ENCODE data around the gene DEK. TPM values are rescaled to one million over a fixed set of nuclear protein-coding genes. Genes with fewer than 3 reads are reported as not detected.

Gene DEK, protein sequence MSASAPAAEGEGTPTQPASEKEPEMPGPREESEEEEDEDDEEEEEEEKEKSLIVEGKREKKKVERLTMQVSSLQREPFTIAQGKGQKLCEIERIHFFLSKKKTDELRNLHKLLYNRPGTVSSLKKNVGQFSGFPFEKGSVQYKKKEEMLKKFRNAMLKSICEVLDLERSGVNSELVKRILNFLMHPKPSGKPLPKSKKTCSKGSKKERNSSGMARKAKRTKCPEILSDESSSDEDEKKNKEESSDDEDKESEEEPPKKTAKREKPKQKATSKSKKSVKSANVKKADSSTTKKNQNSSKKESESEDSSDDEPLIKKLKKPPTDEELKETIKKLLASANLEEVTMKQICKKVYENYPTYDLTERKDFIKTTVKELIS
- 13.7 and 22.2 TPM in 2 replicates for polyA plus RNA-seq

DNA sequence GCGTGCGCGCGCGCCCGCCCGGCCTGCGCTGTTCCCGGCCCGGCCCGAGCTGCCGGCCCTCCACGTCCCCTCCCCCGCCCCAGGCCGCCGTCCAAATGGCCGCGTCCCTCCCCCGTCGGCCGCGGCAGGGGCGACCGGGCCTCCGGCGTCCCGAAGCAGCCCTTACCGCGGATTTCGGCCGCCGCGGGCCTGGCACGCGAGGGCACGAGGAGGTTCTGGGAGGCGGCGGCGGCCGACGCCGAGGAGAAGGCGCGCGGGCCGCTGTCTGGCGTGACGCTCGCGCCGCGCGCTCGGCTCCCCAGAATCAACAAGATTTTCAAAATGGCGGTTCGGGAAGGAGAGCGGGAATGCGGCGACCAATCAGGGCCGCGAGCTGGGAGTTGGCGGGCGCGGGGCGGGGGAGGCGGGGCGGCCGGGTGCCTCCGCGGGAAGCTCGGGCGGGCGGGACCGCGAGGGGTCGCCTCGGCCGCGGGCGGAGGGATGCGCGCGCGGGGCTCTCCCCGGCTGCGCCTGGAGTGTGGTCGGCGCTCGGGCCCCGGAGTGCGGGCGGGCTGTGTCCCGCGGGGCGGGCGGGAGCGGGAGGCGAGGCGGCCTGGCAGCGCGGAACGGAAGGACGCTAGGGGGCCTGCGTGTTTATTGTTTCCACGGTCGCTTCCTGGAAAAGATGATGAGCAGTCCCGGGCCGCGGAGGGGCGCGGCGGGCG lies at the start of gene DEK:
DEK (minus strand) TSS at position 312 of the 704 bp plus-strand sequence. CDS start 543 bp downstream, outside the sequence.

Other genes starting within 250 kb of the DEK start
- gene NHLRC1, start 141.9 kb downstream of the DEK start, polyA plus RNA-seq, result 2.6 and 2.7 TPM in 2 replicates
- 16.4 TPM in 2 replicates for gene TPMT, start 109.5 kb downstream of the DEK start, polyA plus RNA-seq
- 11.2 and 11.8 TPM in 2 replicates for gene KDM1B, start 109.1 kb downstream of the DEK start, polyA plus RNA-seq
- 0.45 and 1.4 TPM in 2 replicates for gene RNF144B, start 122.8 kb upstream of the DEK start, polyA plus RNA-seq

All from Purkinje cell (primary cell).